ENCODE results near the gene CARNS1.

DNA sequence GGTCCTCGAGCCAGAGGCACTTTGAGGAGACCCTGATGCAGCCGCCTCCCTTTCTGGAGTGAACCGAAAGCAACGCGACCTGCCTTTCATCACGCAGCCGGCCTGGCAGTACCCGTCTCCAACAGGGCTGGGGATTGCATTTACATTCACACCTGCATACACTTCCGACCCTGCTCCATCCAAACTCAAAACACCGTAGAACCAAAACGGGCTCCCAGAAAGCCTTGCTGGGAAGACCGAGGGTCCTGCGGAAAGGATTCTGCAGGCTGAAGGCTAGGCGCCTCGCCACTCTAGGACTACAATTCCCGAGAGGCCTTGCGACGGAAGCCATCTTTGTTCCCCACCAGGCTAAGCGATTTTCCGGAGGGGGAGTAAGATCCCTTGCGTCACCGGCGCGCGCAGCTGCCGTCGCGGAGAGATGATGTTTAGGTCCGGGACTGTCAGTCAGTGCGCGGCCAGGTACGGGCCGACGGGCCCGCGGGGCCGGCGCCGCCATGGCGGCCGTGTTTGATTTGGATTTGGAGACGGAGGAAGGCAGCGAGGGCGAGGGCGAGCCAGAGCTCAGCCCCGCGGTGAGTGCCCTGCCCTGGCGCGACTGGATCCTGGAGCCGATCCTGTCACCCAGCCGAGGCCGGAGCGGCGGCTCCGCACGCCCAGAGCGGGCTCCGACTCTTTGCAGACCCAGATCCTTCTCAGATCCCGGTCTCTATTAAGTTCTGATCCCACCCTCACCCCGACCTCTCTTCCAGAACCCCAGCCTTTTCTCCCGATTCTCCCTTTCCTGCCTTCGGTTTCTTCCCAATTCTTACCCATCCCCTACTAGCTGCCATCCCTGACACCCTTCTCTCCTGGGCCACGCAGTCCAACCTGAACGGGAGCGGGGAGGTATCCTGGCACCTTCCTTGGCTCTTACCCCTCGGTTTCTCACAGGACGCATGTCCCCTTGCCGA is 12.8 kb downstream of the CARNS1 start, which contains the start of gene RPS6KB2:
- TF ChIP-seq FOXM1 (IDR thresholded peaks at IDR 0.05; ENCODE audit: borderline replicate concordance) (no peak; the same call in 1 of the 2 replicates), TARDBP (IDR thresholded peaks at IDR 0.05) (no peak), BHLHE40 (IDR thresholded peaks at IDR 0.05; ENCODE audit: borderline replicate concordance) (no peak), NFRKB (IDR thresholded peaks at IDR 0.05) (no peak), ZNF384 (IDR thresholded peaks at IDR 0.05) (no peak)
